ENCODE measurements around the gene CAMKK1.
A peak's percentile ranks its signal among the peaks of the same experiment; 100 is the strongest.

Gene CAMKK1

GRCh38 chr17:3893003-3893719 is at the start of gene CAMKK1:
TSS of gene CAMKK1 (minus strand) at chr17:3893053. CDS start at chr17:3885687, 7,366 bp downstream.
- peak; percentile 49 to 91 for DNase-seq

DNA sequence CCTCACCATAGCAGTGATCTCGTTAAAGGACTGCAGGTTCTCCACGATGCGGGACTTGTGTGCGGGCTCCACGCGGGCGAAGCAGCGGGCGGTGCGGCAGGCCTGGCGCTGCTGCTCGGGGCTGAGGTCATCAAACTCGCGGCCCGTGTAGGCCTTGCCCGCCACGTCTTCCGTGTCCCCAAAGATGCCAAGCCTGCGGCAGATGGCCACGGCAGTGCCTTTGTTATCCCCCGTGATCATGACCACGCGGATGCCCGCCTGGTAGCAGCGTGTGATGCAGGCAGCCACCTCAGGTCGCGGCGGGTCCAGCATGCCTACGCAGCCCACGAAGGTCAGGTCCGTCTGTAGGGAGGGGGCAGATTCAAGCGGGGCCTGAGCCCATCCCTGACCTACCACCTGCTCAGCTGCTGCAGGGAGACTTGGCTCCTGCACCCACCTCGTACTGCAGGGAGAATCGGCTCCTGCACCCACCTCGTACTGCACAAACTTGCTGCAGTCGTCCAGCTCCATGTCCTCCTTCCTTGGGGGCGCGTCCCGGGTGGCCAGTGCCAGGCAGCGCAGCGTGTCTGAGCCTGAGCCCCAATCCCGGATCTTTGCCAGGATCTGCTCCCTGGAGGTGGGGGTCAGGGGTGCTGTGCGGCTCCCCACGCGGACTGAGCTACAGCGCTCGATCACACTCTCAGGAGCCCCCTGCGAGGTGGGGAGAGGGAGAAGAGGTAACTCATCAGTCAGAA is 48.3 kb upstream of the CAMKK1 start:
- DNase-seq: no peak

GRCh38 chr17:3937359-3937758 is 44.5 kb upstream of the CAMKK1 start:
- no peak for DNase-seq

- no peak for DNase-seq
These were observed 43.0 kb upstream of the CAMKK1 start for GRCh38 chr17:3935825-3936355.

GRCh38 chr17:3935140-3935542 is 42.3 kb upstream of the CAMKK1 start:
- DNase-seq: peak; percentile 36 to 70

DNA sequence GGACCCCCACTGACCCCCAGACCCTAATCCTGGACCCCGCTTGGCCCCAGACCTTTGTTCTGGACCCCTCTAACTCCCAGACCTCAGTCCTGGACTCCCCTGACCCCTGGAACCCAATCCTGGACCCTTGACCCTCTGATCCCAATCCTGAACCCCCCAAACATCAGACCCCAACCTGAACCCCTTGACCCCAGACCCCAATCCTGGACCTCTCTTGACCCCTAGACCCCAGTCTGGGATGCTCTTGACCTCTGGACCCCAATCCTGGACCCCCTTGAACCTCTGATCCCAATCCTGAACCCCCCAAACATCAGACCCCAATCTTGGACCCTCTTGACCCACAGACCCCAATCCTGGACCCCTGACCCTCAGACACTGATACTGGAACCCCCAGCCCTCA is 36.9 kb upstream of the CAMKK1 start:
- DNase-seq: no peak

GRCh38 chr17:3929181-3929580 is 36.3 kb upstream of the CAMKK1 start:
- DNase-seq: no peak

DNA sequence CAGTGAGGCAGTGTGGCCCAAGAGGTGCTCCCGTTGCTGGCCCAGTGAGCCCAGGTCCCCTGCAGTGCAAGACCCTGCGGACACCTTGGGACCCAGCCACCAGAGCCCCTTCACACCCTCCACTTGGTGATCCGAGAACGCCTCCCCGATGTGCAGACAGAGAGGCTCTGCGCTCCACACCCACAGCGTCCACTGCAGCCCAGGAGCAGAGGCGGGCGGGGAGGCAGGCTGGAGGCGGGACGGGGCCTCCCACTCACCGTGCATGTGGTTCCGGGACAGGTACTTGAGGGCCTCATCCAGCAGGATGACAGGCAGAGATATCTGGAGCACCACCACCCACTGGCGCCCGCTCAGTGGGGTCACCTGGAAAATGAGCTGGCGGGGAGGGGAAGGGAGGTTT is 35.6 kb upstream of the CAMKK1 start:
- DNase-seq: no peak

- DNase-seq: no peak
These were observed 34.9 kb upstream of the CAMKK1 start for GRCh38 chr17:3927628-3928340.

DNA sequence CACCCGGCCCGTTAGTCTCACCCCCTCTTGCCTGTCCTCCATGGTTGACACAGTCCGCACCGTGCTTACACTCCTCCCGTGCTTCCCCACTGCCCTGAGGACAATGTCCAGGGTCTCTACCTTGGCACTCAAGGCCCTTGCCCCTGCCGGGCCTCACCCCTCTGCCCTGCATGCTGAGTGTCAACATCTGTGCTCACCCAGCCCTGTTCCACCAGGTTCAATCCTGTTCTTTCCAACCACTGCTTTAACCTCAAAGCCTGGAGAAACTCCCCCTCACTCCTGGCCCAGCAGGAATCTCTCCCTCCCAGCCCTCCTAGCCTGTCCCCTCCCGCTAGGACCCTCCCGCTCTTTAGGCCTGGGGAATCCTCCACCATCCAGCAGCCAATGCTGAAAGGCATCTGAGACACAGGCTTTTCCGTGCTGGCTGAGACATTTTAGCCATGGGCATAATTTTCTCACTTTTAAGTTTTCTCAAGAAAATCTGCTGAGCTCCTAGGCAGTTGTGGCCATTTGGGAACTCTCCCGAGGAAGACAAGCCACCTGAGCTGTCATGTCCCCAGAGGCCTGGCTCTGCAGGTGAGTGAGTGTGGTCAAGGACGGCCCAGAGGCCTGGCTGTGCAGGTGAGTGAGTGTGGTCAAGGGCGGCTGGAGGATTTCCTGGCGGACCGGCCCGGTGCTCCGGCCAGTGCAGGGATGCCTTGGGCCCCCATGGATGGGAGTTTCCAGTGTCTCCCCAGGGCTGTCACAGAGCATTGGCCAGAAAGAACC is 34.2 kb upstream of the CAMKK1 start:
- no peak for DNase-seq

- no peak for DNase-seq
These were observed 33.0 kb upstream of the CAMKK1 start for GRCh38 chr17:3925684-3926485.

DNA sequence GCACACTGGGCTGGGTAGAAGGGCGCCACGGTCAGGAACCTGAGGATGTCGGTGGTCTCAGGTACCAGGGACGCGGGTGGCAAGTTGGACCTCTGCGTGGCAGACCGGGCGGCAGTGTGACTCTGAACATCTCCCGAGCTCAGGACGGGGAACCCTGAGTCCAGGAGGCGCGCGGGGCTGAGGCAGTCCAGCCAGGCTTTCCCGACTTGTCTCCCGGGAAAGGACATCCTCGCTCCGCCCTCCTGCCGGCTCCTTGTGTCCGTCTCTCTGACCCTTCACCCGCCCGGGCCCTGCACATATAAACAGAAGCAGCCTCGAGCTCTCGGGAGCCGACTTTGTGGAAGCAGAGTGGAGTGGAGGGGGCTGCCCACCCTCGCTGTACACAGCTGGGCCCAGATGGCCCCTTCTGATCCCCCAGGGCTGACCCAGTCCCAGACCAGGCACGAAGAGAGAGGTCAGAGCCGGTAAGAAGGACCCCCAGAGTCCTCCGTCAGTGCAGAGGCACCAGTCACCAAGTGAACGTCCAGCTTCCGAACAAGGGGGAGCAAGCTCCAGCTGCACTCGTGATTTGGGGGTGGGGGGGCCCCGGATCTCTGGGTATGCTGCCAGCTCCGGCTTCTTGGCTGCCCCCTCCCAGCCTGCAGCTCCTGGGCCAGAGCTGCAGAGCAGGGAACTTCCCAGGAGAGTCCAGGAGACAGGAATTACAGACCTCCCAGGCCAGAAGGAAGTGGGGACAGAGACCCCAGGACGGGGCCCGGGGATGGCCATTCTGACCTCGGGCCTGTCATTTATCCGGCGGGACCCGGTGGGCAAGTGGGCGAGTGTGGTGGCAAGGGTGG is 31.9 kb upstream of the CAMKK1 start:
- DNase-seq: no peak

DNA sequence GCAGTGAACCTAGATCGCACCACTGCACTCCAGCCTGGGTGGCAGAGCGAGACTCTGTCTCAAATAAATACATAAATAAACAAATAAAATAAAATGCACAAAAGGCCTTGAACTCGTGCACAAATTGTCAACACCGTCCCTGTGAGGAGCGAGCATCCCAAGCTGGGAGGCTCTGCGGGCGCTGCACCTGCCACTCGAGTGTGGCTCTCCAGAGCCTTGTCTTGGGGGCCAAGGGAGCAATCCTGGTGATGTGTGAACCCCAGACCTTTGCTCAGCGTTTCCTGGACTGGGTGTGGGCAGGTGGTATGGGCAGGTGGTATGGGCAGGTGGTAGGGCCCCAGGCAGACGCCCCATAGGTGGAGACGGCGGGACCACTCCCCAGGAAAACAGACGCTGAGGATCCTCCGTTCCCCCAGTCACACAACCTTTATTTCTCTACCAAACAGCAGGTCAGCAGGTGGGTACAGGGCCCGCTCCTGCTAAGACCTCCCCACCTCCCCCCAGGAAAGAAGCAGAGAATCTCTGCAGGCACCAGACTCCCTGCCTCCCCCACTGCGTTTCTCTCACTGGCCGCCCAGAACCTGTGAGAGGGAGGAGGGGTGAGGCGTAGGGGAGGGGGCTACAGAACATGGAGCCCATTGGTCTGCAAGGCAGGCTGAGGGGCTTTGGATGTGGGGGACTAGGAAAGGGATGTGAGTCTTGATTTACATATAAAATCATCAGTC is 30.8 kb upstream of the CAMKK1 start:
- no peak for DNase-seq

DNA sequence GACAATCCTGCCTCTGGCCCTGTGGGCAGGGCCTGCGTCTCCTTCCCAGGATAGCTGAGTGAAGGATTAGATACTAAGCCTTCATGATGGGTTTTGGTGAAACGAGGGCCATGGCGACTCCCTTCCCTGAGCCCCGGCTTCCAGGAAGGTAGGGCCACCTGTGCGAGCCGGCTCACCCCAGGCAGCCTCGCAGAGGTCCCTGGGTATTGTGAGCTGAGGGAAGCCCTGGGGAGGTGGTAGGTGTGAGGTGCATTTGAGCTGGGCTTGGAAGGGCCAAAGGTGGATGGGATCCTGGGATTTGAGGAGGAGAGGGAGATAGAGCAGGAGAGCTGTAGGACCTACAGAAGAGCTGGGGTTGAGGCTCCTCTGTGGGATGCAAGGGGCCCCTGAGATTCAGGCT is 29.9 kb upstream of the CAMKK1 start:
- no peak for DNase-seq

GRCh38 chr17:3921502-3922319 is 28.9 kb upstream of the CAMKK1 start:
- no peak for DNase-seq

- peak in 1 of 2 experiments; percentile 35 for DNase-seq
These were observed 28.2 kb upstream of the CAMKK1 start for GRCh38 chr17:3921006-3921405.

GRCh38 chr17:3919123-3919624 is 26.3 kb upstream of the CAMKK1 start:
- no peak for DNase-seq

- DNase-seq: no peak
These were observed 25.7 kb upstream of the CAMKK1 start for GRCh38 chr17:3918372-3919122.
